Measurements from ENCODE around the gene TNKS2. TPM values are rescaled to one million over a fixed set of nuclear protein-coding genes. Genes with fewer than 3 reads are reported as not detected.

Gene TNKS2
- total RNA-seq, 2 donors from 2014 or later, result 38.5 to 43.2 TPM

DNA sequence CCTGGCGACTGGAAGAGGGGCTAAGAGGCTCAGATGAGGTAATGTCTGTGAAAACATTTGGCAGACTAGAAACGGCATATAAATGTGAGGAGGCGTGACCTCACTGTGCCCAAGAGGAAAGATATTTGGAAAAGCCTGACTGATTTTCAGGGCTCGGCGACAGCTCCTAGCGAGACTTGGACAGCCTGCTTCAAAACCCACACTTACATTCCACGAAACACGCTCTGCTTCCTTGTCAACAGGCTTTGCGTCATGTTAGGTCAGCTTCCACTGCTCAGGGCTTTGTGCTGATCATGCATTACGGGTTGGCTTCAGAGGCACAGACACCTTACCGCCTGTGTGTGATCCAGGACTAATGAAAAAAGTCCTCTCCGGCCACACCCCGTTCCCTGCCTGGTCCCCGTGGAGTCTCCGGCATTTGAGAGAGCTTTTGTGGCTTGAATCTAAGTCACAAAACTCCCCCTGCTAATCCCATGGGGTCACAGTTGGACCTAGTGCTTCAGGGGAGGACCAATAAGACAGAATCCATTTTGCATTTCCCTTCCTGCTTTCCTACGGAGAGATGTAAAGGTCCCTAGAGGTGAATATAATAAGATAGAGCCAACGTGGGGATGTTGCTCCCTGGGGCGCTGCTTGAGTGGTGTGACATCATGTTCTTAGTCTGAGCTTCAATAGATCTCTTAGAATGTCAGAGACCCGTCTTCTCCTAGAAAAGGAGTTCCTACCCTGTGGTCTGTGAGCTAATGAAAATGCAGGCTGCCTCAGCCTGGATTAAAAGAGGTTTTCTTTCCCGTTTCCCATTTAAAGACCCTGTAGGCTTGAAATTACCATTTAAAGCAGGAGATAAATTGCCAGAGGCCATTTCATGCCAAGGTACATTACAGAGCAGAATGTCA is 85.6 kb downstream of the TNKS2 start:
- WGBS, result 26% methylated on average over 20 of the region's 20 CpGs
- intact Hi-C loops (cut with DNase I), result no loop called here
- DNase-seq (ENCODE audit: low spot score), result peak; percentile 59
- no peaks in the 10 kb centered on the region for H3K36me3 ChIP-seq
- no peaks in the 10 kb centered on the region for H3K27me3 ChIP-seq (replicated peaks; ENCODE audit: insufficient read depth)
- no peak overlapping the region for H3K4me3 ChIP-seq
- H3K9me3 ChIP-seq, result no peaks in the 10 kb centered on the region
- no peaks in the 10 kb centered on the region for H3K4me1 ChIP-seq (replicated peaks)
- TF ChIP-seq POLR2A (IDR thresholded peaks at IDR 0.05), result no peak
- TF ChIP-seq, protein P1, sequence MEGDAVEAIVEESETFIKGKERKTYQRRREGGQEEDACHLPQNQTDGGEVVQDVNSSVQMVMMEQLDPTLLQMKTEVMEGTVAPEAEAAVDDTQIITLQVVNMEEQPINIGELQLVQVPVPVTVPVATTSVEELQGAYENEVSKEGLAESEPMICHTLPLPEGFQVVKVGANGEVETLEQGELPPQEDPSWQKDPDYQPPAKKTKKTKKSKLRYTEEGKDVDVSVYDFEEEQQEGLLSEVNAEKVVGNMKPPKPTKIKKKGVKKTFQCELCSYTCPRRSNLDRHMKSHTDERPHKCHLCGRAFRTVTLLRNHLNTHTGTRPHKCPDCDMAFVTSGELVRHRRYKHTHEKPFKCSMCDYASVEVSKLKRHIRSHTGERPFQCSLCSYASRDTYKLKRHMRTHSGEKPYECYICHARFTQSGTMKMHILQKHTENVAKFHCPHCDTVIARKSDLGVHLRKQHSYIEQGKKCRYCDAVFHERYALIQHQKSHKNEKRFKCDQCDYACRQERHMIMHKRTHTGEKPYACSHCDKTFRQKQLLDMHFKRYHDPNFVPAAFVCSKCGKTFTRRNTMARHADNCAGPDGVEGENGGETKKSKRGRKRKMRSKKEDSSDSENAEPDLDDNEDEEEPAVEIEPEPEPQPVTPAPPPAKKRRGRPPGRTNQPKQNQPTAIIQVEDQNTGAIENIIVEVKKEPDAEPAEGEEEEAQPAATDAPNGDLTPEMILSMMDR (IDR thresholded peaks at IDR 0.05), result no peak
- TF ChIP-seq POLR2AphosphoS5 (IDR thresholded peaks at IDR 0.05), result peak; percentile 66
- peak overlapping the region in 1 of 2 donors; percentile 5 for H3K27ac ChIP-seq

DNA sequence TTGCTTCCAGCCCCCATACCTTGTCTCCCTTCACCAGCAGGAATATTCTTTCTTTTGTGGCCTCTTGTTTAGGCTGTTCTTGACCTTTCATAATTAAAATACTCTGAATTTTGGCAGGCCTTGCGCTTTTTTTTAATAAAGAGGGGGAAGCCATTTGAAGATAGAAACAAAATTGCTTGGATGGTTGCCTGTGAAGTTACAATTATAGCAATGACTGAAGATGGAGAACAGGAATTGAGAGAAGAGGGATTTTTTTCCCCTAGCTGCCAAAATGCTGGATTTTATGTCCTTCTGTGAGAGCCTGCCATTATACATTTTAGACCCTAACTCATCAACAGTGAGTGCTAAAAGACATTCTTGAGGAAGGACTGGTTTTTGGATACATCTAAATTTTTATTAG is 86.3 kb downstream of the TNKS2 start:
- H3K9me3 ChIP-seq, result no peaks in the 10 kb centered on the region
- 60% methylated on average over 1 of the region's 1 CpG for WGBS
- no peak overlapping the region for H3K4me3 ChIP-seq
- no peak for DNase-seq (ENCODE audit: low spot score)
- H3K36me3 ChIP-seq, result no peaks in the 10 kb centered on the region
- H3K27ac ChIP-seq, result no peak overlapping the region
- no peaks in the 10 kb centered on the region for H3K27me3 ChIP-seq (replicated peaks; ENCODE audit: insufficient read depth)
- H3K4me1 ChIP-seq (replicated peaks), result no peaks in the 10 kb centered on the region
- intact Hi-C loops (cut with DNase I), result no loop called here
- TF ChIP-seq POLR2A (IDR thresholded peaks at IDR 0.05) (no peak), POLR2AphosphoS5 (IDR thresholded peaks at IDR 0.05) (no peak)
- TF ChIP-seq, protein P1 (IDR thresholded peaks at IDR 0.05), result no peak

DNA sequence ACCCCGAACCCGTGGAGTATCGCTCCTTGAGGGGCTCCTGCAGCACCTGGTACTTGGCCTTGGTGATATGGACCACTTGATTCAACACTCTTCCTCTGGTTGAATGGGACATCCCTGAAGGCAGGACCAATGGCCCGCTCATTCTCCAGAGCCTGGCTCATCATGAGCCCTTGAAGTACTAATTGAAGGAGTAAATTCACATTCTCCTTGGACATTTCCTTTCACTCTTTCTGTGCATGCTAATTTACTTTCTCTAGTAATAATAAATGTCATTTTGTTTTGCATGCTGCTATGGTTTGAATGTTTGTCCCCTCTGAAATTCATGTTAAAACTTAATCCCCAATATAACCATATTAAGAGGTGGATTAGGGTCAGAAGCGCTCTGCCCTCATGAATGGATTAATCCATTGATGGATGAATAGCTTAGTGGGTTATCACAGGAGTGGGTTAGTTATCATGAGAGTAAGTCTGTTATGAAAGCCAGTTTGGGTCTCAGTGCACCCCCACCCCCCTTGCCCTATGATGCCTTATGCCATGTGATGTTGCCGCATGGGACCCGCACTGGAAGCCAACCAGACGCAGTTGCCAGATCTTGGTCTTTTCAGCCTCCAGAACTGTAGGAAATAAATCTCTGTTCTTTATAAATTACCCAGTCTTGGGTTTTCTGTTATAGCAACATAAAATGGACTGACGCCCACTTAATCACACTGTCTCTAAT is 87.3 kb downstream of the TNKS2 start:
- DNase-seq (ENCODE audit: low spot score), result no peak
- Histone ChIP-seq H3K4me1 (replicated peaks) (no peaks in the 10 kb centered on the region), H3K27me3 (replicated peaks; ENCODE audit: insufficient read depth) (no peaks in the 10 kb centered on the region), H3K36me3 (no peaks in the 10 kb centered on the region), H3K4me3 (no peak overlapping the region), H3K27ac (no peak overlapping the region), H3K9me3 (no peaks in the 10 kb centered on the region)
- 97% methylated on average over 9 of the region's 9 CpGs for WGBS
- TF ChIP-seq POLR2AphosphoS5 (IDR thresholded peaks at IDR 0.05) (no peak), POLR2A (IDR thresholded peaks at IDR 0.05) (no peak)
- TF ChIP-seq, protein P1 (IDR thresholded peaks at IDR 0.05), result no peak
- intact Hi-C loops (cut with DNase I), result no loop called here

DNA sequence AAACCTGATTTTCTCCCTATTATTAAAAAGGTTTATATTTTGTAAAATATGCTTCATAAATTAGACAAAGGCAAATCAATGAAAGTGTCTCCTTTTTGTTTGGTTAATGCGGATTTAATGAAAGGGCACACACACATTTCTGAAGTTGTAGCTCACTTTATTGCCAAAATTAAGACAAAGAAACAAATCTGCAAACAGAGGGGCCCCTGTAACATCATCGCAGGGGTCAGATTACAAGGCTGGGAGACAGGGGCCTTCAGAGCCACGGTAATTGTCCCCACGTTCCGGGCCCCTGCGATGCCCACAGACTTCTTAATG is 88.7 kb downstream of the TNKS2 start:
- H3K27ac ChIP-seq, result no peak overlapping the region
- intact Hi-C loops (cut with DNase I), result no loop called here
- no peaks in the 10 kb centered on the region for H3K36me3 ChIP-seq
- no peaks in the 10 kb centered on the region for H3K9me3 ChIP-seq
- H3K4me1 ChIP-seq (replicated peaks), result no peaks in the 10 kb centered on the region
- TF ChIP-seq POLR2A (IDR thresholded peaks at IDR 0.05) (no peak), POLR2AphosphoS5 (IDR thresholded peaks at IDR 0.05) (no peak)
- TF ChIP-seq, protein P1 (IDR thresholded peaks at IDR 0.05), result no peak
- H3K4me3 ChIP-seq, result peak overlapping the region; percentile 18 to 34
- no peaks in the 10 kb centered on the region for H3K27me3 ChIP-seq (replicated peaks; ENCODE audit: insufficient read depth)
- 15% methylated on average over 6 of the region's 6 CpGs for WGBS
- no peak for DNase-seq (ENCODE audit: low spot score)

All from prostate gland (tissue), 2 donors.